ENCODE data around the gene HPGD. TPM values are rescaled to one million over a fixed set of nuclear protein-coding genes. Genes with fewer than 3 reads are reported as not detected.

HPGD gene
- total and polyA plus RNA-seq, 7 experiments from 2014 or later, result 2.5 to 13.5 (median 6.3) TPM

DNA sequence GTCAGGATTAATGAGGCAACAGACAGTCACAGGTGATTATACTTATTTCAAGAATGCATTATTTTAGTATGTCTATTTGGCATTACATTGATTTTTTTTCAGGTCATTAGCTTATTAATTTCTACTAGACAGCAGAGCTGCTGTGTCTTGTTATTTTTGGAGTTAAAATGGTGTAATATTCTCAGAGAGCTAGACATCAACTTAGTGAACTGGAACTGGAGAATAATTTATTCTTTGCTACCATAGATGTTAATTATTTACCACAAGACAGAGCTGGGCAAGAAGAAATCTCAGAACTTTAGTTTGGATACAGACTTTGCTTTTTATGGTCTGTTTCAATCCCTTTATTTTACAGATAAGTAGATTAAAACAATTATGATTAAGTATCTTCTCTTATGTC is 10.2 kb upstream of the HPGD start:
- H3K4me1 ChIP-seq (ENCODE audit: control insufficient read depth in 2 of 2, insufficient read depth in 2 of 2, low read length in 2 of 2), result no peaks in the 10 kb centered on the region
- no peak overlapping the region for H3K27ac Mint-ChIP-seq
- POLR2A ChIA-PET, result no interaction called here
- peaks cover 4 to 15% (median 8%) of the 10 kb centered on the region in 5 donors for H3K27me3 Mint-ChIP-seq
- no peak overlapping the region for H3K4me3 Mint-ChIP-seq
- CTCF ChIA-PET, result no interaction called here
- no peak for DNase-seq
- no peaks in the 10 kb centered on the region for H3K36me3 ChIP-seq (ENCODE audit: control insufficient read depth in 2 of 3, insufficient read depth in 3 of 3, low read length in 3 of 3)
- peaks cover 0 to 2% (median 0%) of the 10 kb centered on the region in 7 donors for H3K4me1 Mint-ChIP-seq
- H3K4me3 ChIP-seq (ENCODE audit: low read length), result no peak overlapping the region
- H3K27ac ChIP-seq (ENCODE audit: low read depth, low read length), result no peak overlapping the region
- intact Hi-C loops (cut with micrococcal nuclease), result no loop called here
- H3K9me3 ChIP-seq (ENCODE audit: control insufficient read depth in 2 of 3, low read length in 3 of 3), result no peaks in the 10 kb centered on the region
- H3K9me3 Mint-ChIP-seq, result peaks cover 0 to 8% (median 0%) of the 10 kb centered on the region in 11 donors
- H3K36me3 Mint-ChIP-seq, result peaks cover 0 to 1% (median 0%) of the 10 kb centered on the region in 5 donors
- ATAC-seq, result no peak
- H3K27me3 ChIP-seq (ENCODE audit: control insufficient read depth in 2 of 2, insufficient read depth in 2 of 2, low read length in 2 of 2), result peaks cover 0 to 3% of the 10 kb centered on the region in 2 donors

DNA sequence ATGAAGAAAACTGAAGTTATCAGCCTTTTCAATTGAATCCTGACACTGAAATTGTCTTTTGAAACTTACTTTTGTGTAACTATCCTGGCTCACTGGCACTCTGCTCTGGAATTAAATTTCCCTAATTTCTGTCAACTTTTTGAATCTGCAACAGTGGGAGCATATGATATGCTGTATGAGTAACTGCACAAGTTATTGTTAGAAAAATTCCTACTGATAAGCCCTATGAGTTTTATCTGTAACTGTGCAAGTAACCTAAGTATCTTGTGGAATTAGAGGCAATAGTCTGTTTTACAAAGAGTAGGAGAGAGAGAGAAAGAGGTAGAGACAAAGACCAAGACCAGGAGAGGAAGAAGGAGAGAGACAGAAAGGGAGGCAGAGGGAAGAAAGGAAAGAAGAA is 9.2 kb upstream of the HPGD start:
- intact Hi-C loops (cut with micrococcal nuclease), result no loop called here
- Mint-ChIP-seq H3K4me3 (no peak overlapping the region), H3K9me3 (peaks cover 0 to 8% (median 0%) of the 10 kb centered on the region in 11 donors), H3K27ac (no peak overlapping the region), H3K27me3 (peaks cover 4 to 15% (median 8%) of the 10 kb centered on the region in 5 donors), H3K4me1 (peaks cover 0 to 2% (median 0%) of the 10 kb centered on the region in 7 donors), H3K36me3 (peaks cover 0 to 1% (median 0%) of the 10 kb centered on the region in 5 donors)
- Histone ChIP-seq H3K4me1 (ENCODE audit: control insufficient read depth in 2 of 2, insufficient read depth in 2 of 2, low read length in 2 of 2) (no peaks in the 10 kb centered on the region), H3K27ac (ENCODE audit: low read depth, low read length) (no peak overlapping the region), H3K4me3 (ENCODE audit: low read length) (no peak overlapping the region), H3K27me3 (ENCODE audit: control insufficient read depth in 2 of 2, insufficient read depth in 2 of 2, low read length in 2 of 2) (peaks cover 0 to 3% of the 10 kb centered on the region in 2 donors), H3K9me3 (ENCODE audit: control insufficient read depth in 2 of 3, low read length in 3 of 3) (no peaks in the 10 kb centered on the region), H3K36me3 (ENCODE audit: control insufficient read depth in 2 of 3, insufficient read depth in 3 of 3, low read length in 3 of 3) (no peaks in the 10 kb centered on the region)
- ATAC-seq (no peak), DNase-seq (no peak)
- CTCF ChIA-PET, result no interaction called here
- POLR2A ChIA-PET, result no interaction called here

DNA sequence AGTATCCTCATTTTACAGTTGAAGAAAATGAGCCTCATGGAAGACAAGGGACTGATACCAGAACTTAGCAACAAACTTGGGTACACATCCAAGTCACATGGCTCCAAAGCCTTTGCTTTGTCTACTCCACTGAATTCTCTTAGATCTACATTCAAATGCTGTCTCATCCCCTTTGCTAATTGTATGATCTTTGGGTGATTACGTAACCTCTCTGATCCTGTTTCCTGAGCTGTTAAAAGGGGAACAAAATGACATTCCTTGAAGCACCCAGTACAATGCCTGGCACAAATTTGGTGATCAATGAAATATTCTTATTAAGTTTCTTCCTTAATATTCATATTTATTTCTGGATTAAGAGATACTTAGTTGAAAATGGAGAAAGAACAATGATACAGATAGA is 5.9 kb upstream of the HPGD start:
- Histone ChIP-seq H3K27me3 (ENCODE audit: control insufficient read depth in 2 of 2, insufficient read depth in 2 of 2, low read length in 2 of 2) (peaks cover 3 to 4% of the 10 kb centered on the region in 2 donors), H3K27ac (ENCODE audit: low read depth, low read length) (no peak overlapping the region), H3K4me3 (ENCODE audit: low read length) (no peak overlapping the region), H3K4me1 (ENCODE audit: control insufficient read depth in 2 of 2, insufficient read depth in 2 of 2, low read length in 2 of 2) (no peaks in the 10 kb centered on the region), H3K9me3 (ENCODE audit: control insufficient read depth in 2 of 3, low read length in 3 of 3) (no peaks in the 10 kb centered on the region), H3K36me3 (ENCODE audit: control insufficient read depth in 2 of 3, insufficient read depth in 3 of 3, low read length in 3 of 3) (no peaks in the 10 kb centered on the region)
- POLR2A ChIA-PET, result no interaction called here
- ATAC-seq (no peak), DNase-seq (no peak)
- Mint-ChIP-seq H3K36me3 (no peaks in the 10 kb centered on the region), H3K4me3 (no peak overlapping the region), H3K4me1 (peaks cover 0 to 12% (median 9%) of the 10 kb centered on the region in 7 donors), H3K27ac (no peak overlapping the region), H3K9me3 (no peaks in the 10 kb centered on the region), H3K27me3 (peaks cover 28 to 34% (median 30%) of the 10 kb centered on the region in 5 donors)
- intact Hi-C loops (cut with micrococcal nuclease), result no loop called here
- CTCF ChIA-PET, result no interaction called here

DNA sequence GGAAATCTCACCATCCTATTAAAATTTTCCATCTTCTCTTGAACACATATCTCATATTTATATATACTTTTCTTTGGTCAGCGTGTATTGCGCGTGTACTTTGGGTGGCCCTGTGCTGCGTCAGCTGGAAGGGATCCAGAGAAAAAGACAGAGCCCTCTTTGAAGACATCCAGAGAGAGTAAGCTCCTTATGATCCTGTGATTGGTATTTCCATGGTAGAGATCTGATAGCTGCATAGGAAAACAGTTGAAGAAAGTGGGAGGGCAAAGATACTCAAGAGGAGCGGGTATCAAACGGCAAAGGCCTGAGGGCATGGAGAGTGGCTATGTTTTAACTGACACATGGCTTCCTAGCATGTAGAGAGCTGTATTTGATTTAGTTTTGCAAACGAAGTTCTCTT is 4.4 kb upstream of the HPGD start:
- ATAC-seq (no peak), DNase-seq (no peak)
- Histone ChIP-seq H3K36me3 (ENCODE audit: control insufficient read depth in 2 of 3, insufficient read depth in 3 of 3, low read length in 3 of 3) (no peaks in the 10 kb centered on the region), H3K4me1 (ENCODE audit: control insufficient read depth in 2 of 2, insufficient read depth in 2 of 2, low read length in 2 of 2) (peaks cover 0 to 5% of the 10 kb centered on the region in 2 donors), H3K4me3 (ENCODE audit: low read length) (no peak overlapping the region), H3K27ac (ENCODE audit: low read depth, low read length) (no peak overlapping the region), H3K27me3 (ENCODE audit: control insufficient read depth in 2 of 2, insufficient read depth in 2 of 2, low read length in 2 of 2) (peaks cover 3 to 4% of the 10 kb centered on the region in 2 donors), H3K9me3 (ENCODE audit: control insufficient read depth in 2 of 3, low read length in 3 of 3) (no peaks in the 10 kb centered on the region)
- intact Hi-C loops (cut with micrococcal nuclease), result no loop called here
- Mint-ChIP-seq H3K36me3 (no peaks in the 10 kb centered on the region), H3K4me1 (peaks cover 0 to 22% (median 17%) of the 10 kb centered on the region in 7 donors), H3K9me3 (no peaks in the 10 kb centered on the region), H3K27me3 (peaks cover 31 to 46% (median 38%) of the 10 kb centered on the region in 5 donors), H3K4me3 (no peak overlapping the region), H3K27ac (no peak overlapping the region)
- POLR2A ChIA-PET, result no interaction called here
- CTCF ChIA-PET, result interaction anchor here (0.6 kb wide), 1 partner anchor 1452 kb away, joined by 5 read pairs; no protein-coding TSS in a partner anchor

DNA sequence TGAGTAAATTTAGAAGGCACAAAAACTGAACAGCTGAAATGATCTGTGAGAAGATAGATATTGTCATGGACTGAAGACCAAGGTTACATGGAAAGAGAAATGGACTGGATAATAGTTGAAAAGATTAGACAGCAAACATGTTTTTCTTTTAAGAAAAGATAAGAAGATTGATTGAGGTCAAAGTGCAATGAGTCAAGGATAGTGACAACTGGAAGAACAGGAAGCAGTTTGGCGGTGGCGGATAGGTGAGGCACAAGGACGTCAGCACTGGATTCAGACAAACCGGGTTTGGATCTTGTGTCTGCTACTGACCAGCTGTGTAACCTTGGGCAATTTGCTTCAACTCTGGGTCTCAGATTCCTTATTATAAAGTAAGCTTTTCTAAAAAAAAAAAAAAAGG is 2.0 kb upstream of the HPGD start:
- peaks cover 0 to 6% (median 0%) of the 10 kb centered on the region in 5 donors for H3K36me3 Mint-ChIP-seq
- POLR2A ChIA-PET, result no interaction called here
- intact Hi-C loops (cut with micrococcal nuclease), result loop anchor here (5.0 kb wide), 5 partner anchors 68 to 1192 kb away; partner anchors contain the start of genes HMGB2 (in 1 of the 2) and SAP30 (in 1 of the 2)

DNA sequence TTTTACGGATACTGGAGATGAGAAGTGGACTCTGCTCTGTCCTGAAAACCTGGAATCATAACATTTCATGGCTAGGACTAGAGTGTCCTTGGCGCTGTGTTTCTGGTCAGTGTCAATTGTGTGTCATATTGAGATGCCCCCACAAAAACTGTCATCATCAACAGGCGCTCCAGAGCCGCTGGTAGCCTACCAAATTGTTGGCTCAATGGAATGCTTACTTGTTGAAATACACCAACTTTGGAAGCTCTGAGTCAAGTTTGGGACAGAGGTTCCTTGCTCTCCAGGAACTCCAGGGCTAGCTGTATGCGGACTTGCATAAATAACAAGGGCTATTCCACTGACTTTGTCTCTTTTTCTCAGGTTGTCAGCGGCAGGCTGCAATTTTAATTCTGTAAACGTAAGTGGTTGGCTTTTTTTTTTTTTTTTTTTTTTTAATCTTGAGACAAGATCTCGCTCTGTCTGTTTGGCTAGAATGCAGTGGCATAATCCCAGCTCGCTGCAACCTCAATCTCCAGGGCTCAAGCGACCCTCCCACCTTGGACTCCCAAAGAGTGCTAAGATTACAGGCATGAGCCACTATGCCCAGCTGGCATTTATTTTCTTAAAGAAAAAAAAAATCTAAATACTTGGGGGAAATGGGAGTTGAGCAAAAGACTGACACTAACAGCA is 871 bp upstream of the HPGD start:
- H3K4me3 ChIP-seq (ENCODE audit: low read length), result peak overlapping the region; percentile 66
- ATAC-seq (no peak), DNase-seq (peak in 3 of 9 donors; percentile 6 to 13 (median 8))
- H3K9me3 ChIP-seq (ENCODE audit: control insufficient read depth in 2 of 3, low read length in 3 of 3), result no peaks in the 10 kb centered on the region
- no peaks in the 10 kb centered on the region for H3K36me3 ChIP-seq (ENCODE audit: control insufficient read depth in 2 of 3, insufficient read depth in 3 of 3, low read length in 3 of 3)
- H3K4me1 ChIP-seq (ENCODE audit: control insufficient read depth in 2 of 2, insufficient read depth in 2 of 2, low read length in 2 of 2), result peaks cover 0 to 5% of the 10 kb centered on the region in 2 donors
- POLR2A ChIA-PET, result interaction anchor here (1.0 to 1.2 kb wide), 2 partner anchors 13 to 68 kb away, joined by 3 to 4 read pairs; no protein-coding TSS in a partner anchor
- CTCF ChIA-PET, result no interaction called here
- peak overlapping the region; percentile 77 to 91 (median 88) for H3K4me3 Mint-ChIP-seq
- H3K27ac ChIP-seq (ENCODE audit: low read depth, low read length), result peak overlapping the region; percentile 2
- peaks cover 0 to 6% (median 0%) of the 10 kb centered on the region in 5 donors for H3K36me3 Mint-ChIP-seq
- peak overlapping the region in 6 of 9 donors; percentile 38 to 93 (median 86) for H3K27ac Mint-ChIP-seq
- peaks cover 0 to 12% (median 0%) of the 10 kb centered on the region in 11 donors for H3K9me3 Mint-ChIP-seq
- H3K27me3 ChIP-seq (ENCODE audit: control insufficient read depth in 2 of 2, insufficient read depth in 2 of 2, low read length in 2 of 2), result peaks cover 0 to 4% of the 10 kb centered on the region in 2 donors
- intact Hi-C loops (cut with micrococcal nuclease), result loop anchor here (2.0 to 5.0 kb wide), 8 partner anchors 69 to 1191 kb away; partner anchors contain the start of genes HMGB2 (in 1 of the 2) and SAP30 (in 1 of the 2)
- H3K4me1 Mint-ChIP-seq, result peaks cover 0 to 45% (median 17%) of the 10 kb centered on the region in 7 donors
- H3K27me3 Mint-ChIP-seq, result peaks cover 23 to 51% (median 38%) of the 10 kb centered on the region in 5 donors

More for the DNA sequence above, 2.0 kb upstream of the HPGD start:
- ATAC-seq (no peak), DNase-seq (no peak)
- Histone ChIP-seq H3K9me3 (ENCODE audit: control insufficient read depth in 2 of 3, low read length in 3 of 3) (no peaks in the 10 kb centered on the region), H3K27ac (ENCODE audit: low read depth, low read length) (no peak overlapping the region), H3K4me1 (ENCODE audit: control insufficient read depth in 2 of 2, insufficient read depth in 2 of 2, low read length in 2 of 2) (peaks cover 0 to 5% of the 10 kb centered on the region in 2 donors), H3K4me3 (ENCODE audit: low read length) (no peak overlapping the region), H3K27me3 (ENCODE audit: control insufficient read depth in 2 of 2, insufficient read depth in 2 of 2, low read length in 2 of 2) (peaks cover 0 to 4% of the 10 kb centered on the region in 2 donors), H3K36me3 (ENCODE audit: control insufficient read depth in 2 of 3, insufficient read depth in 3 of 3, low read length in 3 of 3) (no peaks in the 10 kb centered on the region)
- Mint-ChIP-seq H3K9me3 (peaks cover 0 to 5% (median 0%) of the 10 kb centered on the region in 11 donors), H3K27me3 (peaks cover 23 to 51% (median 41%) of the 10 kb centered on the region in 5 donors), H3K27ac (peak overlapping the region in 1 of 9 donors; percentile 1), H3K4me1 (peaks cover 0 to 38% (median 17%) of the 10 kb centered on the region in 7 donors), H3K4me3 (peak overlapping the region in 3 of 10 donors; percentile 3 to 90 (median 39))
- CTCF ChIA-PET, result no interaction called here

All from naive thymus-derived CD4-positive, alpha-beta T cell (primary cell).